GM21529 (cell line): ENCODE results near the gene GALNT13.

ENCODE experiments used
- ATAC-seq: cut with Tn5 transposase; IDR thresholded peaks from one replicate; pipeline ENCODE4 v1.9.1; 2021; ENCODE audit not compliant: unreplicated experiment

The GALNT13 gene

DNA sequence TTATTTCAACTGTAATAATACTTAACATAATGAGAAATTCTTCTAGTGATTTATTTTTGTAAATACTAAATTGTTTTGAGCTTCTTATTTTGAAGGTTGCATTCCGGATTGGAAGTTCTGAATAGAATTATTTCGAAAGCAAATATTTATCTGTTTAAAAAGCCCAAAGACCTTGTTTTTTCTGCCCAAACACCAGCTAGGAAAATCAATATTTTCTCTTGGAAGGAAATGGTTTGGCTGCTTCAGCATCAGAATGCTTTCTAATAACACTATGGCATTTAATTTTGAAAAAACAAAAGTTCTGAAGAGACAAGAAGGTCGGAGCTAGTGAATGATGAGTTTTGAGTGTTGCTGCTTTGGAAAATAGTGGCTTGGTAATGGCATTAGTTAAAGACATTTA lies 522.9 kb downstream of the GALNT13 start:
- no peak for ATAC-seq

DNA sequence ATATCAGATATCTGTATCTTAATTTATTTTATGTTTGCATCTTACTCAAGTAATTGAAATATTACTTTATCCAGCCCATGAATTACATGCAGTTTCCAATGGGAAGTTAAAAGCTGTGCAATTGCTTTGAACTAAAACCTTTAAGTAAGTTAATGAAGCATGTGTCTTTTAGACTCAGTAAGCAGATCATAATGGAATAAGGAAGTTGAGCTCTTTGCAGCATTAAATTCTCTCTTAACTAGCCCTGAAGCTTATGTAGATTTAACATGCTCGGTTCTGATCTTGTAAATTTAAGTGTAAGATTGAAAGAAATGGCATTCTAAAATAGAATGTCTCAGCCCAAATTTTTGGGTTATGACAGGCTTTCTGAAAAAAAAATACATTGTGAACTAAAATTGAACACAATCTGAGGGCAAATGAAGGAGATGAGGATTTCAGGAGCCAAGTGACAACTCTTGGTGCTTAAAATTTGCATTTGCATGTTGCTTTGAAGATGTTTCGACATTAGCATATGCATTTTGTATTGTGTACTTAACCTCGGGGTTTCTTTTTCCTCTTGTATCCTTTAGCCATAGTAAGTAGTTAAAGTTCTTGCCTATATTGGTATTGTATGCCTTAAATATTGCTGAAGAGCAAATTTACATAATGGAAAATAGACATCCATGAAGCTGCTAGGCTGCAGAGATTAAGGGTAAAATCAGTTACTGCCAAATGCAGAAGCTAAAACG lies 529.0 kb downstream of the GALNT13 start:
- ATAC-seq = no peak

DNA sequence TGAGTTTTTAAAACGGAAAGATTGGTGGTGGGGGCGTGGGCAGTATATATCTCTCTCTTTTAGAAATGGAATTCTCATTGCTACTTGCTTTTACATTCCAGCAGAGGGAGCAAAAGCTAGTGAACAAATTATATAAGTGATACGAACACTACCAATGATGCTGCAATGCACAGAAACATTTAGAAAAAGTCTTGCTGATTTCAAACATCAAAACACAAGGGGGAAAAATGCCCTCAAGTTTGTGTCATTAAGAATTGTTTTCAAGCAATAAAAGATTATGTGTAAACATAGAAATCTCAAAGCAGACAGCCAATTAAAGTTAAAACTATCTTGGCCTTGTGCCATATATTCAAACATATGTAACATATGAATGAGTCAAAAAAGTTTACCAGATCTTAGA lies 530.5 kb downstream of the GALNT13 start:
- ATAC-seq = peak; percentile 60

DNA sequence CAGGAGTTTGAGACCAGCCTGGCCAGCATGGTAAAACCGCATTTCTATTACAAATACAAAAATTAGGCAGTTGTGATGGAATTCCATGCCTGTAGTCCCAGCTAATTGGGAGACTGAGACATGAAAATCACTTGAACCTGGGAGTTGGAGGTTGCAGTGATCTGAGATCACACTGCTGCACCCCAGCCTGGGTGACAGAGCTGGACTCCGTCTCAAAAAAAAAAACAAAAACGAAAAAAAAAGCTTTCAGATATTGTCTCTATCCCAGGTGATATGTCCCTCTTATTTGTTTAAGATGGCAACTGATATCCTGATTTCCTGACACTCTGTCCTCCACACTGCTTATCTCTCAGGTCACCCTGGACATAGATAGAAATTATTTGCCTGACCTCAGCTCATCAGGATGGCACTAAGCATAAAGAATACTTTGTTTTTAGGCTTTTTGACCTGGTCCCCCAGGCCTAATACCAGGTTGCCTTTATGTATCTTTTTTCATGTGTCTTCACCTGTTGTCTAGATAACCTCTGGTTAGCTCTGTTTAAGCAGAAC lies 531.6 kb downstream of the GALNT13 start:
- no peak for ATAC-seq

DNA sequence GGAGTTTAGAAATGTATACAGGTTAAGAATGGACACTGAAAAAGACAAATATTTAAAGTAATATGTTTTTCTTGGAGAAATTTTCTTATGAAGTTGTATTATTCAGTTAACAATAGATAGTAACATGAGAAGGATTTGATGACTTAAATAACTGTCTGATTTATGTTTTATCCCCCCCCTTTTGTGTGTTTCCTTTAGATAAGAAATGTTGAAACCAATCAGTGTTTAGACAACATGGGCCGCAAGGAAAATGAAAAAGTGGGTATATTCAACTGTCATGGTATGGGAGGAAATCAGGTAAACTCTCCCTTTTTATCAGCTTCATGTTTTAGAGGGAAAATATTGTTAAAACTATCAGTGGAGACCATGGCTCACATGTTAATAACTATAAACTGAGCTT lies 537.1 kb downstream of the GALNT13 start:
- no peak for ATAC-seq

DNA sequence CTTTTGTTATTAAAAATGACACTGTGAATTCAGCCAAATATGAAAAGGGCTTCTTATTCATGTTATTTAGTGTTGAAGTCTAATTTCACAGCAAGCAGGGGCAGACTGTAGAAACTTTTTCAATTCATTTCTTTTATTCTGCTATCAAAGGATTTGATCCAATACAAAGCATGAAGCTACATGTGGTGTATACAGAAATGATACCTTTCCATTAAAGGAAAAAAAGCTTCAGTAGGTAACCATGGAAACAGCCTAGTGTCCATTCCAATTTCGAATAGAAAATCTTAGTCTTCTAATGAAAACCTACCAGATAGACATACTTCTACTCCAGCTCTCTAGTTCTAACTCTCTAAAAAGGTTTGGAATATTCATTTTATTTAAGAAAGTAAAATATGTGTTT lies 550.5 kb downstream of the GALNT13 start:
- ATAC-seq = no peak

DNA sequence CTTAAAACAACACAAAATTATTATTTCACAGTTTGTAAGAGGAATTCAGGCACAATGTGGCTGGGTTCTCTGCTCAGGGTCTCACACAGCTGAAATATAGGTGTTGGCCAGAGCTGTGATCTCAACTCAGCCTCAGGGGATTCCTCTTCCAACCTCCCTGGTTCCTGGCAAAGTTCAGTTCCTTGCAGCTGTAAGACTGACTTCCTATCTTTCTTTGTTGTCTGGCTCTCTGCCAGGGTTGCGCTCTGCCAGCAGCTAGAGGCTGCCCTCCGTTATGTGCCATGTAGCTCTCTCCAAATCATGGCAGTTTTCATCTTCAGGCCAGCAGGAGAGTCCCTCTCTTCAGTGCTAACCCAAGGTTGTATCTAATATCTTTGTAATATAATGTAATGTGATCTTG lies 554.3 kb downstream of the GALNT13 start:
- ATAC-seq = no peak

DNA sequence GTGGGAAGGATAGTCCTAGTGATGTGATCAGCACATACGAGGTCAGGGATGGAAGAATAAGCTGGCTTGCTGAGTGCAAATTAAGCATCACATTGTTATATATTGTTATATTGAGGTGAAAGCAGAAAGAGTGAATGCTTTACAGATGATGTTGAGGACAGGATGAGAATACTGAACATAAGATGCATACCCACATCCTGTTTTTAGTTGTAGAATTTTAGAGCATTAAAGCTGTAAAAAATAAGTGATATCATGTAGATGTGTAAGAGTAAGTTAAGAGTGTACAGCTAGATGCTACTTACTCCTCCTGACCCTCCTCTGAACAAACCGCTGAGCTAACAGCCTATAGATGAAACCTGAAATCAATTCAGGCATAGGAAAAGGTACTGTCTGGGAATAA lies 555.7 kb downstream of the GALNT13 start:
- no peak for ATAC-seq

DNA sequence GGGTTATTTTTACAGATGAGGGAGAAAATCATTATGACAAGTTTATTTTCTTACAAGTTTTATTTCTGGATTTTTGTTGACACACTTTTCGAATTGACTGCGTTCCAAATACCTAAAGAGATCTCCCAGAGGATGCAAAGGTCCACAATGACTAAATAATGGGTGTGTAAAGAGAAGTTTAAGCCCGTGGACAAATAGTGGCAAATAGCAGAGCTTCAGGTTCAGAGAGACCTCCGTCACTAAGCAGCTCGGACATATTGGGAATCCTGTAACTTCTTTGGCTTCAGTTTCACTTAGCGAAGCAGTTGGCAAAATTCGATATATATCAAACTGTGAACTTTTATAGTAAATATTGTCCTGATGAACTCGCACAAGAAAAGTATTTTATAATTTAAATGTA lies 556.3 kb downstream of the GALNT13 start:
- no peak for ATAC-seq

DNA sequence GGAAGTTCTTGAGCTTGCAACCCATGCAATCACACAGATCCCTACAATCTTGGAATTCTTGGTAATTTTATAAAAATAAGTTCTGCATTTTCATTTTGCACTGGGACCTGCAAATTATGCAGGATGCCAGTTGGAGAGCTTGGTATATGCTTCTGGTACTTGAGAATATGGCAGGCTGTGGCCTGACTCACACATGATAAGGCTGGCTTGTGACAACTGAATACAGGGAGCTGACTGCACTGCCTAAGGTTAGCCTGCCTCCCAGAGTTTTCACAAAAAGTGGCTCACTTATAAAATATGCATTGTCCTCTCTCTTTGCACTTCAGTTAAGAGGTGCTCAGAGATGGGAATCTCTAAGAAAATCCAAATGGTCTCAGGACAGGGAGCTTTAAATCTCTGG lies 561.3 kb downstream of the GALNT13 start:
- no peak for ATAC-seq

DNA sequence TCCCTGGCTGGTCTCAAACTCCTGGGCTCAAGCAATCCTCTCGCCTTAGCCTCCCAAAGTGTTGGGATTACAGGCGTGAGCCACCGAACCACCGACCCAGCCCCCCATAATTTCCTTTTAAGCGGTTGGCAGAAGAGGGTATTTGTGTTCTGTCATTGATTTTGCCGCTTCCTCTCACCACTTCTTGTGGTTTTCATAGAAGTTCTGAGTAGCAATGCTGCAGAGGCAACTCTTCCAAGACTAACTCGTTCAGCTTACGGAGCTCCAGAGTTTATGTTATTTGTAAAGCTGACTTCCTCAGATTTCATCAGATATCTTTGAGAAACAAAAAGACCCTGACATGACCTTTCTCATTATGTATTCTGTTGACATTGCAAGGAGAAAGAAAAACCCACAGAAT lies 565.4 kb downstream of the GALNT13 start:
- ATAC-seq = no peak

DNA sequence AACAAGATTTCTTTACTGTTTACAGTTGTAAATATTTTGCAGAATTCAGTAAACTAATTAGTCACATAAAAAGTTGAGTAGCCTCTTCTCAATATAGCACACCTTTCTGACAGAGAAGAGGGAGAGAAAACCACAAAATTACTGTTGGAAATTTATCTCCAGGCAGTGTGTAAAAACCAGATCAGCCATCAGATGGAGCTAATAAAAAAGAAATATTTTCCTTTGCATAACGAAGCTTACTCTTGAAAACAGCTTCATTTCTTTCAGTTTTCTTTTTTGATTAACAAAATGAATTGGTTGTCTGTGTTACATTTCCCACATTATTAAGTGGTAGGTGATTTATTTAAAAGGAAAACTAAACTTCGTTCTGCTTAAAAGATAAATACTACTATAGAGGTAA lies 567.4 kb downstream of the GALNT13 start:
- no peak for ATAC-seq

DNA sequence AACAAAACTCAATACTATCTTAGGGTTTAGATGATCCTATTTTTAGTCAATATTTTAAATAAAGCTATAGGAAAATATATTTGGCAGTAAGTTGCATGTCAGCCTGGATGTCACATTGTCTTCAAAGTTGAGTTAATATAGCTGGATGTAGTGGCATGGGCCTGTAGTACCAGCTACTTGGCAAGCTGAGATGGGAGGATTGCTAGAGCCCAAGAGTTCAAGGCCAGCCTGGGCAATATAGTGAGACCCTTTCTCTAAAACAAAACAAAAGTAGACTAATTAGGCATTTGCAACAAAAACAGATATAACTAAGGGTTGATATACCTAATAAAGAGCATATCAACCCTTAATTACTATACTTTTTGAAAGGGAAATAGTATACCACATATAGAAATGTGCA lies 572.2 kb downstream of the GALNT13 start:
- ATAC-seq = no peak

DNA sequence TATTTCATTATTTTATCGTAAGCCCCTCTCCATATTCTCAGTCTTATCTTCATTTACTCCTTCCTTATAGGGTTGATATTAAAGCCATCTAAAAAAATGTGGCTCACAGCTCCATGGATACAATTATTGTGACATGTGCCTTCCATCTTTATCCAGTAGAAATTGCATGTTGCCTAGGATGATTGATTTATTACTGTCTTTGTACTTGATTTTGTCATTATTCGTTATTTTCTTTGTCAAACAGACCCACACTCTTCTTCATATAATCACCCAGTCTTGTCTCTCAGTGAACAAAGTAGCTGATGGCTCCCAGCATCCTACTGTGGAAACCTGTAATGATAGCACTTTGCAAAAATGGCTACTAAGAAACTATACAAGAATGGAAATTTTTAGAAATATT lies 574.6 kb downstream of the GALNT13 start:
- ATAC-seq = no peak

DNA sequence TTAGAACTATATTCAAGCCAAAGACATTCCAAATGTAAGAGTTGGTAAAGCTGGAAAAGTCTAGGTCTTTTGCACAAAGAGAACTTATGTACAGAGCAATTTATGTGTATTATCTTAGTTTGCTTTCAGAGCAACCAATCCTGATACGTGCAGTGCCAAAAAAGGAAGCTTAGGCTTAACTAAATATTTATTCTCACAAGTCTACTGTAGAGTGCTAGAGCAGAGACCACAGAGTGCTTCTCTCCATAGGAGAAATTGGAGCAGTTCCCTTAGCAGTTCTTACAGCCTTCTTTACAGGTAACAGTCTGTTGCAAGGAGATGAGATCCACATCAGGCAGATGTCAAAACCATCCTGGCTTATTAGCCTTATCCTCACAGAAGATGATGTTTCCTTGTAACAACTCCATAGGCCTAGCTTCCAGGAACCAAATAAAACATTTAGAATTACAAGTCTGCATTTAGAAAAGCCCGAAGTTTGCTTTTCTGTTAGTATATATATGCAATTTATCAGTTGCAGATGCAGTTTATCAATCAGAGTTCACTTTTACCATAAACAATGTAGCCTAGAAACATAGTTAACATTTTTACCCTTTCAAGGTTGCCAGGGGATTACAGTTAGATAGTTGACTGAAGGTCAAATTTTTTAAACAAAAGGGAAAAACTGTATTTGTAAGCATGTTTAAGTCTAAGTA lies 576.2 kb downstream of the GALNT13 start:
- no peak for ATAC-seq

DNA sequence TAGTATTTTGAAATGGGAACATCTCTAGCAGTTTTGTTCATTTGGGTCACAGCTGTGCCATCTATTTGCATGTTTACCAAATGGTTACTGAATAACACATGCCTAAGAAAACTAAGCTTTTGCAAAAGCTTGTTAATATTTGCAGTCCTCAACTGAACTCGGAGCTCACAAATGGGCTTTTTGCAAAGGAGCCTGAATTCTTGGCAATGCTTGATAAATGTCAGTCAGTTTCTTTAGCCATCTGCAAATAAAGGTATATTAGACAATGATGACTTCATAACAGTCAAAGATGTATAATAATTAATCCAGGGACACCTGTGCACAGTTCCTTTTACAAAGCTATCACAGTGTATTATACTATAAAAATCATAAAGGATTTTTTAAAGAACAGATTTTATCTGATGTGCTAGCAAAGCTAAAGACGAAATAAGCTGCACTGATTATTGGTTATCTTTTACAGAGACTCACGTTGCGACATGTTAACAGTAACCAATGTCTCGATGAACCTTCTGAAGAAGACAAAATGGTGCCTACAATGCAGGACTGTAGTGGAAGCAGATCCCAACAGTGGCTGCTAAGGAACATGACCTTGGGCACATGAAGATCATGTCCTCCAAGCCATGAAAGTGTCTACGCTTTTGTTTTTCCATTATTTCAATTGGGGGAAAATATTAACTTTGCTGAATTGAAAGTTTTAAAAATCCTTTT lies 578.4 kb downstream of the GALNT13 start:
- no peak for ATAC-seq

DNA sequence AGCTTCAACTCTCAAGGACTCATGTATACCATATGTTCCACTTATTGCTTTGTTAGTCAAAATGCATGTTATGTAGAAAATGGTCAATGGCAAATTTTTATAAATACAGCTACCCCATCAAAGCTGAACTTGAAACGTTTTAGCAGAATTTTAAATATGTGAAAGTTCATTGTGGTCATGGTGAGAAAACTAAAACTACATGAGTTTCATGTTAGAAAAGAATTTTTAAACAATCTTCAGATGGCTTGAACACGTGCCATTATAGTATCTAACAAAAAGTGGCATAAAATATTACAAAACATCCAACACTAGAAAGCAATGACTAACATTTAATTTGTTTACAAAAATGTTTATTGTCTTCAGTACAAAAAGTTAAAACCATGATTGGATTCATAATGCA lies 580.7 kb downstream of the GALNT13 start:
- ATAC-seq = peak; percentile 8

DNA sequence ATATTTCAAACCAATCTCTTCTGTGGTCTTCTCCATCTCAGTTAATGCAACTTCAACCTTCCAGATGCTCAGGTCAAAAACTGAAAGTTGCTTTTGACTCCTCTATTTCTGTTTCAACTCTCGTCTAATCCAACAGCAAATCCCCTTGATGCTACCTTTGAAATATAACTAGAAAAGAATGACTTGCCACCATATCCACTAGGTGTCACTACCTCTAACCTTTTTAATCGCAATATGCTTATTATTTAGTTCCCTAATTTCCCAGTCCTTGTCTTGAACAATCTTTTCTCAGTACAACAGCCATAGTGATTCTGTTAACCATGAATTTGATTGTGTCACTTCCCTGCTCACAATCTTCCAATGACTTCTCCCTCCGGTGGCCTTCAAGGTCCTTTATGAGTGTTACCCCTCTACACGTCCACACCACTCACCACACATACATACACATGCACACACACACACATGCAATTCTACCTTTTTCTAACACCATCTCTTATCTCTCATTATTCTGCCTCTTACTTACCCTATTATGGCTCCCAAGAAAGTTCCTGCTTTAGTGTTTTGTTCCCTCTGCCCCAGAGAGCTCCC lies 581.3 kb downstream of the GALNT13 start:
- ATAC-seq = peak; percentile 61

DNA sequence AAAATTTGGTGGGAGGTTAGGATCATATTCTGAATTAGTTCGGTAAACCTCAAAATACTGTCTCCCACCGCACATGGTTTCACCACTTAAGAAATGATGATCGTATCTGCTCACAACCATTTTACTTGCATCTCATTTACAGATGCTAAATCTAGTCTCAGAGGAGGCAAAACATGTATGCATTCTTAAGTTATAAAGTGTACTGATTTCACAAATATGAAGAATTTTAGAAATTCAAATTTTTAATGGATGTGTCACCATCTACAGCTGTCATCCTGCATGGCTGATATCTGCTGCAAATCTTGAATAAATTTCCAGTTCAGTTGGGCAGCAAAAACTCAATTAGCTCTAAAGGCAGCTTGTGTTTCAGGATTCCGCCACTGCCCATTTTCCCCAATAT lies 583.4 kb downstream of the GALNT13 start:
- ATAC-seq = no peak

DNA sequence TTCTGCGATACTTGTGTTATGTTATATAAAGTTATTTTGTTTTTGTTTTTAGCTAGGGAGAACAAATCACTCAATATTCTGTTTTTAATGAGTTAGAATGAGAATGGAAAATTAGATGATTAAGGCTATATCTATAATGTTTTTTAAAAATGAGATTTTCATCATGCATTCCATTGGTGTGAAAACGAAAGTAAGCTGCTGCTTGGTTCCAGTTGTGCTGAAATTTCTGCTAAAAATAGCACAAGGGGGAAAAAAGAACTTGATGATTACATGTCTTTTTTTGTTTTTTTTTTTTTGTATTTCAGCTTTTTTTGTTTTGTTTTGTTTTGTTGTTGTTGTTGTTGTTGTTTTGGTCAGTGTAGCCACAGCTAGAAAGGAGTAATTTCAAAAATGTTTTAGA lies 584.1 kb downstream of the GALNT13 start:
- ATAC-seq = no peak

DNA sequence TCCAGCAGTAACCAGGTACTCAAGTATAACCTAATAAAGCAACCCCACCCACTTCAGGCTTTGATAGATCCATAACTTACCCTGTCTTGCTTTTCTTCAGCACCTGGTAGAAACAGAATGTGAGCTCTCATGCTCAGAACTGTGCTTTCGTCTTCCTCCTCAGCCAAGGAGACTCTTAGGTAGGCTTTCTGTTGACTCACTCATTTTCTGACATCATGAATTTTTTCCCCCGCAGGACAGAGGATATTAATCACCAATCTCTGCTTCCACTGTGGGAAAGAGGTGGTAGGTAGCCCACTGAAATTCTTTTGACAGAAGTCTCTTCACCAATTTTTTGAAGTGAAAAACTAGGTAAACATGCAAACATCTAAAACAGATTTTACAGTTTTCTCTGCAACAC lies 585.6 kb downstream of the GALNT13 start:
- ATAC-seq = no peak

DNA sequence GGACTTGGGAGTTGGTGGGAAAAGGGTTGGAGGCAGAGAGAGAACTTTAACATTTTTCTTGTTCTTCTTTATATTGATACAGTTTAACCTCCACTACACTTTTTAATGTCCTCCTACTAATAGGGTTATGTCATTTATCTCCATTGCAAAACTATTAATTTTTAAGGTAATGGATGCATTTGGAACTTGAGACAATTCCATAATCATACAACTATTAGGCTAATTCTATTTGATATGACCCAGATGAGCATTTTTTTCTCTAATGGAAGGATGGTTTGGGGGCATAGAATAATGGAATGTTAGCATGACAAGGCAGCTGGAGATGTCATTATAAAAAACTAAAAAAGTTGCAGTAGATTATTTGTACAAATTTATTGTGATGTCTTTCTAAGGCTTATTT lies 587.6 kb downstream of the GALNT13 start:
- ATAC-seq = no peak
